ENCODE results near the gene ZNF618.

DNA sequence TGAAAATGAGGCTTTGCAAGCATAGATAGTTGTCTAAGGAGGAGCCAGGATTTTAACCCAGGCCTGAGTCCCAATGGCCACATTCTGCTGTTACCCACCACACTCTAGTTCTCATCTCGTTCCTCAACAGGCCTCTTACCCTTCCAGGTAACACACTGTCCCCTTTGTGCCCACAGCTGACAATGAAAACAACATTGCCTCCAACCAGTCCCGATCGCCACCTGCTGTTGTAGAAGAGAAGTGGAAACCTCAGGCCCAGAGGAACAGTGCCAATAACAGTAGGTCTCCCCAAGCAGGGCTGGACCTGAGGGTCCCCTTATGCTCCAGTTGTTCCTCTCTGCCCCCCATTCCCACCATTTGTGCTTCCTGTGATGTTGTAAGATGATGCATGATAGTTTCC, 171.6 kb downstream of the ZNF618 start:
- TF ChIP-seq, protein P1, sequence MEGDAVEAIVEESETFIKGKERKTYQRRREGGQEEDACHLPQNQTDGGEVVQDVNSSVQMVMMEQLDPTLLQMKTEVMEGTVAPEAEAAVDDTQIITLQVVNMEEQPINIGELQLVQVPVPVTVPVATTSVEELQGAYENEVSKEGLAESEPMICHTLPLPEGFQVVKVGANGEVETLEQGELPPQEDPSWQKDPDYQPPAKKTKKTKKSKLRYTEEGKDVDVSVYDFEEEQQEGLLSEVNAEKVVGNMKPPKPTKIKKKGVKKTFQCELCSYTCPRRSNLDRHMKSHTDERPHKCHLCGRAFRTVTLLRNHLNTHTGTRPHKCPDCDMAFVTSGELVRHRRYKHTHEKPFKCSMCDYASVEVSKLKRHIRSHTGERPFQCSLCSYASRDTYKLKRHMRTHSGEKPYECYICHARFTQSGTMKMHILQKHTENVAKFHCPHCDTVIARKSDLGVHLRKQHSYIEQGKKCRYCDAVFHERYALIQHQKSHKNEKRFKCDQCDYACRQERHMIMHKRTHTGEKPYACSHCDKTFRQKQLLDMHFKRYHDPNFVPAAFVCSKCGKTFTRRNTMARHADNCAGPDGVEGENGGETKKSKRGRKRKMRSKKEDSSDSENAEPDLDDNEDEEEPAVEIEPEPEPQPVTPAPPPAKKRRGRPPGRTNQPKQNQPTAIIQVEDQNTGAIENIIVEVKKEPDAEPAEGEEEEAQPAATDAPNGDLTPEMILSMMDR (conservative IDR thresholded peaks at IDR 0.05; ENCODE audit: low read length) = peak; percentile 64
- no peak for TF ChIP-seq EZH2phosphoT487 (IDR thresholded peaks at IDR 0.05; ENCODE audit: borderline replicate concordance, low read depth, low read length)
